LHCN-M2 (cell line): ENCODE results near the gene MDM2. TPM values are rescaled to one million over a fixed set of nuclear protein-coding genes. Genes with fewer than 3 reads are reported as not detected.
A peak's percentile ranks its signal among the peaks of the same experiment; 100 is the strongest.

Source experiments
- DNase-seq: peaks from one replicate; pipeline ENCODE4 v3.0.0-alpha.2; 2012; ENCODE audit warnings: low read depth
- total RNA-seq: library from RNA; depleted of rRNA; stranded (reverse); fragments of >200 nt; gene quantifications from 2 replicates; pipeline ENCODE4 v1.2.3, GENCODE V29; 2014

Gene MDM2
- total RNA-seq, 1 experiment from 2014 or later: 119 TPM

DNA sequence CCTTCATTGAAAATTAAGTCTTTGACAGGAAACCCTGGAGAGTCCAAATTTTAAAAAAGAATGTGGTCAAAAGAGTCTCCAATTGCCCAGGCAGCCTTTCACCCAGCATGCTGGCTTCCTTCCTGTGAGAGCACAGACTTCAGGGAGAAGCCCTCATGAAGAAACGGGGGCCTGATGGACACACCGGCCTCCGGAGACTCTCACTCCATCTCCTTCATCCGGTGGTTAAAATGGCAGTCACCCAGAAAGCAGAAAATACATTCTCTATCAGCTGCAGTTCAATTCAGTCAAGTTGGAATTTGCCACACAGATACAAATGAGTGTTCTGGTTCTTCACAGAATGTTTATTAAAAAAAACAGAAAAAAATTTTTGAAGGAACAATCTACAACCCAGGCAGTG, 68.5 kb downstream of the MDM2 start:
- DNase-seq: no peak

DNA sequence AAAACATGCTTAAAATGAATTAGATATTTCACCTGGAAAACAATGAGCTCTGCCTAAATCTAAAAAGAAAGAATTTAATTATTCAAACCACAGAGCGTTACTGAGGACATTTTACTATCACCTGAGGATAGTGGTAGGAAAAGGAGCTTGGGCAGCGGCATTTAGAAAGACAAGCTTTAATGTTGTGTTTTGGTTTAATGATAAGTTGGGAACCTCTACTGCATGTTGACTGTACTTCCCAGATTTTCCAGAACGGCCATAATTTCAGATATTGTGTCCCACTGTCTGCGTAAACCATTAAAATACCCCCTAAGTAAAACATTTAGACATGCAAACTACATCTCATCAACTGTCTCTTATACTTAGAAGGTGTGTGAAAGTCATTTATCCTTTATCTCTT, 69.6 kb downstream of the MDM2 start:
- DNase-seq: no peak

DNA sequence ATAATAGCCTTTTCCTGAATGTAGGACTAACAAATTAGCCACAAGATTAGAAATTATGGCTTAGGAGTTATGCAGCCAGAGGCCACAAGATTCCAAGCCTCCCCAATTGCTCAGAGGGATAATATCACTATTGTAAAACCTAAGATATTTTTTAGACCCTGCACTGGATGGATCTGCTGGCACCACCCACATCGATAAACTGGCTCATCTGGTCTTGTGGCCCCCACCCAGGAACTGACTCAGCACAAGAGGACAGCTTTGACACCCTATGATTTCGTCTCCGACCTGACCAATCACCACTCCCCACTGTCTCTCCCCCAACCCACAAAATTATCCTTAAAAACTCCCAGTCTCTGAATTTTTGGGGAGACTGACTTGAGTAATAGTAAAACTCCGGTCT, 70.3 kb downstream of the MDM2 start:
- no peak for DNase-seq

DNA sequence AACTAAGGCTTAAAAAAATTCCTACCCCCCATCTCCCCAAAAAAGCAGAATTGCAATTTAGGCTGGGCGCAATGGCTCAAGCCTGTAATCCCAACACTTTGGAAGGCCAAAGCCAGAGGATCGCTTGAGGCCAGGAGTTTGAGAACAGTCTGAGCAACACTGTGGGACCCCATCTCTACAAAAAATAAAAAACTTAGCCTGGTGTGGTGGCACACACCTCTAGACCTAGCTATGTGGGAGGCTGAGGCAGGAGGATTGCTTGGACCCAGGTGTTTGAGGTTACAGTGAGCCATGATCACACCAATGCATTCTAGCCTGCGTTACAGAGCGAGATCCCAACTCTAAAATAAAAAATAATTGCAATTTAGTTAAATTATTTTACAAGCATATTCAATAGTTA, 70.9 kb downstream of the MDM2 start:
- DNase-seq: no peak

DNA sequence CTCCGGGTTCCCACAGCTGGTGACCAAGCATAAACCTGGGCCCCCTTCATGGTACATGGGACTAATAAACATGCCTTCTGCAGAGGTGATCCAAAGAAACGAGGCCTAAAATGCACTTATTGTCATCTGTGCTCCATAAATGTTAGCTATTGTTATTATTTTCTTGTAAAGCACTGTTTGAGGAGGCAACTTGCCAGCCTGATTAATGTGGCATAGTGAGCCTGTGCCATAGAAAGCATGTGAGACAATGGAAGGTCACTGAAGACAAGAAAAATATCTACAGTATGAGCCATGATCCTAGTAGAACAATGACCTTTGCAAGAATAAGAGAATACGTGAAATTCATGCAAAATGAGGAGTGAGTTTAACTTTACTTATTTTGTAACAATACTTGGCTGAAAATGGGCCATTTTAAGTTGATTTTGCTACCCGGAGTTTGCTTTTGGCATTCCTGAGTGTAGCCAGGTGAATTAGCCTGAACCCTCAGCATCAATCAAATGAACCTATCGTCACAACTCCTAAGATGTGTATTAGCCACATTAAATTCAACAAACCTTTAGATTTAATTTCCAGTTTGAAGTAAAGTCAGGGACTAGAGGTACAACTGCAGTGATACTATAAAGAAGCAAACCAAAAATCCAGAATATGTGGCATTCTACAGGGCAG, 72.8 kb downstream of the MDM2 start:
- DNase-seq: no peak

DNA sequence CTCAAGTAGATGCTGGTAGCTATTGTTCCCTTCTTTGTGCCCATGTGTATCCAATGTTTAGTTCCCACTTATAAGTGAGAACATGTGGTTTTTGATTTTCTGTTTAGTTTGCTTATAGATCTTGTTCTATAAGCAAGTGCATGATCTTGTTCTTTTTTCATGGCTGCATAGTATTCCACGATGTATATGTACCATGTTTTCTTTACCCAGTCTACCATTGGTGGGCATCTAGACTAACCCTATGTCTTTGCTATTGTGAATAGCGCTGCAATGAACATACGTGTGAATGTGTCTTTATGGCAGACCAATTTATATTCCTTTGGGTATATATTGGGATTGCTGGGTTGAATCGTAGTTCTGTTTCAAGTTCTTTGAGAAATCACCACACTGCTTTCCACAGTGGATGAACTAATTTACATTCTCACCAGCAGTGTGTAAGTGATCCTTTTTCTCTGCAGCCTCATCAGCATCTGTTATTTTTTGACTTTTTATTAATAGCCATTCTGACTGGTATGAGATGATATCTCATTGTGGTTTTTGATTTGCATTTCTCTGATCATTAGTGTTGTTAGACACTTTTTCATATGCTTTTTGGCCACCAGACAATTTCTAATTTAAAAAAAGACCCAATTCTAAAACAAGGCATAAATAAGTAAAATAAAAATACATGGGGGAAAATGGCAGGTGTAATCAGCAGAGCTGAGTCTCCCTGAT, 74.4 kb downstream of the MDM2 start:
- DNase-seq: no peak

DNA sequence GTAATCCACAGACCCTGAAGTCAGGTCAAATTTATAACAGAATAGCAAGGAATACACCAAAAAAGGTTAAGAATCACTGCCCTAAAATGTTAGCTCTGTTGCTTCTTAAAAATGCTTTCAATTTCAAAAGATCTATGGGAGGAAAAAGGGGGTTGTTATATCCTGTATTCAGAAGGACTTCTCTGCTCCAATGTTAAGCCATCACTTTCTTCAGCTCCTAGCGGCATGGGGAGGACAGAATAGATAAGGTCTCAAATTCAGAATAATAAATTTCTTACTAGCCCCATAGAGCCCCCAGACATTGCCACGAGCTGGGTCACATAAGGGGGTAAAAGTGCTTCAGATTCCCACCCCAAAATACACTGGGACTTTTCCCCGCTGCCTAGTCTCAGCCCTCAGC, 75.2 kb downstream of the MDM2 start:
- no peak for DNase-seq

DNA sequence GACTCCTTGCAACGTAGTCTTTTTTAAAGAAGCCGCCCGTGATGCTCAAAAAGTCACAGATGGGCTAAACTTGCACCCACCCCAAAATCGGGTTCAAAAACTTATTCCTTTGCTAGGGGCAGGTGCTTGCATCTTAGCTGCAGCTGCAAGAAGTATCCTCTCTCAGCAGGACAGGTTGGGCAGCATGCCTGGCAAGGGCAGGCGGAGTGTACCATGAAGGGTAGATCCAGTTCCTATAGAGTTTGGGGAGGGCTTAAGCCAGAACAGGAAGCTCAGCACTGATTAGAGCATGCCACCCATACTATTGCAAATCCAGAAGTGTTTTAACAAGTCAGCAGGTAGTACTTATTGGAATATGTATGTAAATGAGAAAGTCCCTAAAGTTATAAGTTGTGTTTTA, 76.3 kb downstream of the MDM2 start:
- no peak for DNase-seq

DNA sequence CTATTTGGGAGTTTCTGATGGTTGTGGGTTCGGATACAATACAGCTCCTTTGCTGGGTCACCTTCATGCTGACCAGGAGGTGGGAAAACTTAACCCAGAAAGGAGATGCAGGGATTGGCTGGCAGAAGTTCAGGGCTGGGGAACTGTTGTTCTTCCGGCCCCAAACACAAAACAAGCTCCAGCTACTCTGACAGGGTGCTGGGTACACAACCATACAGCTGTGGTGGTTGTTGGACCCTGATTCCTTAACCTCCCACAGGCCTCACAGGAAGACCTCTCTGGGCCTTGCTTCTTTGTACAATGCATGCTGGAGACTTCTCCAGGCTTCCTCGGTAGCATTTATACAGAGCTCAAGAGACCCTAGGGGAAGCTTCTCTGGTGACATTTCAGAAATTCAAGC, 77.4 kb downstream of the MDM2 start:
- no peak for DNase-seq

DNA sequence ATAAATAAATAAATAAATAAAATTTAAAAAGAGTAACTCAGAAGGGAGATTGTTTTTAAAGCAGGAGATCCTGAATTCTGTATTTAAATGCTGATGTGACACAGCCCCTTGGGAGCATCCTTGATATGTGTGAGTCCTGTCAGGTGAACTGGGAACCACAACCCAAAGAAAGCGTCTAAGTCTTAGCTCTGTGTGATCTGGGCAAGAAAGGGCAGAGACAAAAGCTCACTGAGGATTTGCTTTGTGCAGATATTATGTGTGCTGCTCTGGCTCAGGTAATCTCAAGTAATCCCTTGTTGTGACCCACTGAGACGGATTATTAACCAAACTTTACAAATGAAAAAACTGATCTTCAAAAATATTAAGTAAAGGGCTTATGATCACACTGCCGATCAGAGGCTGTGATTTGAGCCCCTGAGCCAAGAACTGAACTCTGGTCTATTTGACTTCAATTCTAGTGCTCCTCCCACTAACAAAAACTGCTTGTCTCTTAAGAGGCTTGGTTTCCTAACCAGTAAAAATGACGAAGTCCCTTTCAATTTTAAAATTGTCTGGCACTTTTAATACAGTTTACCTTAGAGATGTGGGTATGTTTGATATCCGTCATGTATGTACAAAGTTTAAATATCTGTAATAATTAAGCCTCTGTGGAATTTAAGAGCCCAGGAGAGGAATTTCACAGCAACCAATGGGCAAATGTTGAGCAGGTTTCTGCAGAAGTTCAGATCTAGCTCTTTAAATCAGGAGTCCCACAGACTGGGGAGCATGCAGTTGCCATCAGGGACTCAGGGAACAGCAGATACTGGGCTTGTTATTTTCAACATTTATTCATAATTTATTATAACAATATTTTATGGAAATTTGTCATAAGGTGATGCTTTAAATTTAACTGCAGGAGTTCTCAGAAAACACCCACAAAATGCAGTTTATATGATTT, 78.9 kb downstream of the MDM2 start:
- DNase-seq: no peak

DNA sequence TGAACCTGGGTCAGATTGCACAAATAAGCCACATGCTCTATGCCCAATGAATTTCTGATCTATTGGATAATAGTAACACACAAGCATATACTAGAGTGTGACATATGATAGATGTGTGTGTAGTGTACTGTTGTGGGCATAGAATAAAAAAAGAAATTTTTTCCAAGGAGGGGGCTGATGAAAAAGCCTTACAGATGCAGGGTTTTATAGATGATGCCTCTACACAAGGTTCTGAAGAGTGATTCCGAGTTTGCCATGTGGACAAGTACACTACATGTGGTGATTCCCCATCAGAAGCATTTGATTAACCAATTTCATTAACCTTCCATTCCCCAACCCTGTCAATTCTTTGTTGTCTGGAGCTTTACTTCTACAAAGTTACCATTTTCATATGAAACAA, 79.7 kb downstream of the MDM2 start:
- no peak for DNase-seq

DNA sequence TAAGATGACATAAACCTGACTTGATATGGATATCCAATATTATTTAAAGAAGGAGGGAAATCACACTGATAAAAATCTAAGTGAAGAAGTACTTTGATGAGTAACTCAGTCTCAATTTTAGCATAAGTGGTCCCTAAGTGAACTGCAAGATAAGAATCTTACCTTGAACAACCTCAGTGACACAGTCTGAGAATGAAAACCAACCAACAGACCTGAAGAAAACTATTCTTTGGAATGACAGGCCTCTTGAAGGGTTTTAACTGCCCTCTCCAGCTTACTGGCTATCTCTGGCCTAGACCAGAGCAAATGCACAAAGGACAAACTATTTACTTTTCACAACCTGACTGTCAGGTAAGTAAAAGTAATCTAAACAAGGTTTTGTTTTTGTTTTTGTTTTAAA, 80.3 kb downstream of the MDM2 start:
- no peak for DNase-seq

DNA sequence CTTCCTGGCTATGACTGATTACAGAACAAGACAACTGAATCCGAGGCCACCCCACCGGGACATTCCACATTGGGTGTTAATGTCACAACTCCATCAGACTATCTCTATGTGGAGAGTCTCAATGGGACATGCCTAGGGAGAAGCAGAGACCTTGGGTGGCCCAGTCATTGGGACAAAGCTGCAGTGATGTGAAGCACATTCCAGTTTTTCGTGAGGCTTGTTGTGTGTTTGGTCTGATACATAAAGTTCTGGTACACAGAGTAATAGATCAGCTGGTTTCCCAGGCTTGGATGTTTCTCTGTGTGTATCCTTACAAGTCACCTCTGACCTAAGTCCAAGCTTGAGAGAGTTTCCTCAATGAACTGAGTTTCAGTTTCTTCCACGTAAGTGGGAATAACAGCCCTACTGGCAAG, 82.7 kb downstream of the MDM2 start:
- DNase-seq: no peak

DNA sequence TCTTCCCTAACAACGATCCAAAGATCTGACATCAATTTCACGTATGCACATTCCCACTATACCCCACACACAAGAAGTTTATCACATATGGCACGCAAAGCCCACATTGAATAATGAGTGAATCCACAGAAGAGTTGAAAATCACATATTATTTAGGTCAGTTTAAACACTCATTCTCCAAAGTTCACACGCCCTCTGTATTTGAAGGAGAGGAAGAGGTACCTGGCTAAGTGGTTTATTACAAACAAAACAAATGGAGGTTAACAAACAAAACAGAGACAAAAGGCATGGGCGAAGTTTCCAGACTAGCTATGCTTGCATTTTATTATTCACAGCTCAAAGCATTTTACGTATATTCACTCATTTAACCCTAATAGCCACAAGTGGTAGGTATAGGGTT, 83.2 kb downstream of the MDM2 start:
- DNase-seq: no peak

DNA sequence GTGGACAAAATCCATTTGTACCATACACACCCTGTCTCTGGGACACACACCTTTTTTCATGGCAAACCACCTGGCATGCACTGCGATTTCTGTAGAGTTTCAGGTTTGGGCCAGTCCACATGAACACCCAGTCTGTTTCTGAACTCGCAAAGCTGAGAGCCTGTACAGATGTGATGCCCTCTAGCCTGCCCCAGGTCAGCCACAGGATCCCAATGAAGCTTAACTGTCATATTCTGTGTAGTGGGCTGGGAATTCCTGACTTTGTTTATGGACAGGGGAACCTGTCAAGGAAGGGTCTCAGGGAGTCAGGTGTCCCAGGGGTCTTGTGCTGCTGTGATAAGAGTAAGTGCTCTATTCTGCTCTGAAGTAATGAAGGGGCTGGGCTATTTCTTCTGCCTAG, 85.2 kb downstream of the MDM2 start:
- no peak for DNase-seq

DNA sequence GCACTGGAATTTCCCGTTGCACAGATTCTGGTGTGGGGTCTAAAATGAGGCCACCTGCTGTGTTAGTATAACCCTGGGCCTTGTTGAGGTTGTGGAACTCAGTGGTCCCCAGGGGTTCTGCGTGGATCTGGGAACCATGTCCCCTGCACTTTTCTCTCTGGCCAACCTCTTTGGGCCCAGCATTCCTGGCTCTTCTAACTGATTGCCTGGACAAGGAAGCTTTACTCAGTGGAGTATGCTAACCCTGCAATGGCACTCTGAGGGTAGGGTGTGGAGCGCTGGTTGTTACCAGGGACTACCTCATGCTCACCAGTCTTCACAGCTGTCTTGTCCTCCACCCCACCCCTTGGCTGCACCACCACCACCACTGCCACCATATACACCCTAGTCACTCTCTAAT, 85.8 kb downstream of the MDM2 start:
- no peak for DNase-seq

DNA sequence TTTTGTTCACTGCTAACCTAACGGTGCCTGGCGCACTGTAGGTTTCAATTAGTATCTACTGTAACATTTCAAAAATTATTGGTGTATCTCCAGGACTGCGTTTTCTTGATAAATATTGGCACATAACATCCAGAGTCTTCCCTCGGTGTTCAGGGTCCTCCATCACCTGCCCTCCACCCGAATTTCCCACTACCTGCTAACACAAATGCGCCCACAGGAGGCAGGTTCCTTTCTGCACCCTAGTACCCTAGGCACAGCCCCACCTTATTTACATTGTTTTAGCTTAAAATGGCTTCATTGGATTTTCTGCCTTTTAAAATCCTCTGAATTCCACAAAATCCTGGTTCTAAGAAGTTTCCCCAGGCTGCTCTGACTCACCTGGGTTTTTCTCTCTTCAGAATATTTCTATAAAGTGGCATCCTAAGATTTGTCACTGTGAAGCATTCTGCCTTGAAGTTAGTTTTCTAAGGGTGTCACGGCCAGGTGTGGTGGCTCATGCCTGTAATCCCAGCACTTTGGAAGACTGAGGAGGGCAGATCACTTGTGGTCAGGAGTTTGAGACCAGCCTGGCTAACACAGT, 86.4 kb downstream of the MDM2 start:
- DNase-seq: no peak

DNA sequence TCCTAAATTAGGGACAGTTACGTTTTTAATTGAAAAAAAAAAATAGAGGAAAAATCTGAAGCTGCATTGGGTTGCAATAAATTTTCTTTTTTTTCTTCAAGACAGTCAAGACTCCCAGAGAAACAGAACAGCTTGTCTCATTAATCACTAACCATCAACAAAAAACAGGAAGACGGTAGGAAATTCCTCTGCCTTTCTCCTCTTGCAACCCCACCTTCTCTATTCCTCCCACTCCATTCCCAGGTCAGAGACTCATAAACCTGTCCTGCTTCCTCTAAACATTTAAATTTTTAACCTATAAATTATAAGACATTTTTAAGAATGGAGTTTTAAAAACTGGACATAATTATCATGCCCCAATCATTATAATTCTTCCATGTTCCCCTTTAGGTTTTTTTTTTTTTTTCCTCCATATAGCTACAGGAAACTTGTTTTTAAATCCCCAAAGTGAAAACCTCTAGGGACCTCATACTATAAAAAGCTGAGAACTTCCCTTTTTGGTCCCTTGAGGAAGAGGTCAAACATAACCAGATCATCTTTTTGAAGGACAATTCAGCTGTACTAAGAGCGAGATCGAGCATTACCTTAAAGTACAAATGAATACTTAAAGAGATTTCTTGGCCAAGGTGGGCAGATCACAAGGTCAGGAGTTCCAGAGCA, 89.0 kb downstream of the MDM2 start:
- peak; percentile 17 for DNase-seq

DNA sequence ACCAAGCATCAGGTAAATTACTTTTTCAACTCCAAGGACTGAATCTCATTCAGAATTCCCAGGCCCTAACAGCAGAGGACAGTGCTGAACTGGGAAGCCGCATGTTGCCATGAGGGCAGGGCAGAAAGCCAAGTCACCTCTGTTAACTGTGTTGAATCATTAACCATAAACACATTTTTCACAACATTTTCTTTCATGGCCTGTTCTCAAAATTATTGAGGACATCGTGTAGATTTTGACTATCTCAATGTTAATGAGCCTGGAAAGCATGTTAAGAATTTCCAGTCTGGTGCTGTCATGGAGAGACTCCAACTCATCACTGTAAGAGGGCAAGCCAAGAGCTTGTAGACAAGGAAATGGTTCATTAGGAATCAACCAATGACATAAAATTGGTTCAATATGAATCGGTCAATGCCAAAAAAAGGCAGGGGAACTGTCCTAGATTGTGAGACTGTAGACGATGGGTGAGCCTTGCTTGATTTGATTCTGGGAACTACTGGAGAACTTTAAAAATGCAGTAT, 91.3 kb downstream of the MDM2 start:
- peak; percentile 87 for DNase-seq

DNA sequence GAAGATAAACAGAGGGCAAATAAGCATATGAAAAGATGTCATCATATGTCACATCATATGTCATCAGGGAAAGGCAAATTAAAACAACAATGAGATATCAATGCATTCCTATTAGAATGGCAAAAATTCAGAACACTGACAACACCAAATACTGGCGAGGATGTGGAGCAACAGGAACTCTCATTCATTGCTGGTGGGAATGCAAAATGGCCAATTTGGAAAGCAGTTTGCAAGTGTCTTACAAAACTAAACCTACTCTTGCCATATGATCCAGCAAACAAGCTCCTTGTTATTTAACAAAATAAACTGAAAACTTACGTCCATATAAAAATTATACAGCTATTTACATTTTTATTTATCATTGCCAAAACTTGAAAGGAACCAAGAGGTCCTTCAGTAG, 92.3 kb downstream of the MDM2 start:
- DNase-seq: no peak
